ENCODE measurements around the gene AK6. TPM values are rescaled to one million over a fixed set of nuclear protein-coding genes. Genes with fewer than 3 reads are reported as not detected.

The AK6 gene
- total RNA-seq, 1 experiment from 2014 or later, result 40.8 TPM

- no peak overlapping the region for H3K27ac Mint-ChIP-seq
Measured at GRCh38 chr5:69309380-69309779, 59.9 kb downstream of the AK6 start.

More at GRCh38 chr5:69309380-69309779, 59.9 kb downstream of the AK6 start:
- Histone ChIP-seq H3K4me1 (ENCODE audit: insufficient read depth, low read length) (no peaks in the 10 kb centered on the region), H3K27ac (ENCODE audit: insufficient read length, low read depth, low read length) (no peak overlapping the region), H2AK5ac (ENCODE audit: insufficient read length, low read length) (no peak overlapping the region), H3K56ac (ENCODE audit: insufficient read length, low read depth, low read length) (no peak overlapping the region), H3T11ph (ENCODE audit: low read length) (no peak overlapping the region), H2AFZ (ENCODE audit: low read length) (no peak overlapping the region), H2BK20ac (ENCODE audit: low read depth, low read length, poor library complexity, severe bottlenecking) (no peak overlapping the region), H3K9ac (ENCODE audit: extremely low read depth, insufficient read length, low read length) (no peak overlapping the region), H3K79me1 (ENCODE audit: insufficient read depth, low read depth, low read length, poor library complexity, severe bottlenecking) (no peaks in the 10 kb centered on the region), H3K14ac (ENCODE audit: insufficient read depth, low read length) (no peak overlapping the region), H3K4ac (ENCODE audit: low read depth, low read length) (no peak overlapping the region), H3K9me3 (ENCODE audit: control insufficient read depth, low read depth, low read length) (no peaks in the 10 kb centered on the region), H3K23ac (ENCODE audit: insufficient read length, low read depth, low read length) (no peak overlapping the region), H2BK120ac (ENCODE audit: low read depth, low read length, poor library complexity, severe bottlenecking) (no peak overlapping the region), H4K91ac (ENCODE audit: insufficient read length, low read depth, low read length) (no peak overlapping the region), H3K18ac (ENCODE audit: insufficient read length, low read depth, low read length) (no peak overlapping the region), H3K23me2 (ENCODE audit: insufficient read length, low read depth, low read length, poor library complexity, severe bottlenecking) (no peaks in the 10 kb centered on the region), H3K27me3 (ENCODE audit: insufficient read depth, low read length) (no peaks in the 10 kb centered on the region), H4K5ac (ENCODE audit: insufficient read length, low read depth, low read length) (no peak overlapping the region), H4K20me1 (ENCODE audit: control insufficient read depth, insufficient read depth, insufficient read length) (no peaks in the 10 kb centered on the region), H4K8ac (replicated peaks; ENCODE audit: insufficient read length, low read depth, low read length) (no peak overlapping the region), H2BK12ac (ENCODE audit: insufficient read length, low read depth, low read length) (no peak overlapping the region), H2BK15ac (ENCODE audit: low read depth, low read length) (no peak overlapping the region), H2BK5ac (ENCODE audit: insufficient read length, low read length) (no peak overlapping the region), H3K79me2 (ENCODE audit: insufficient read depth, low read length) (no peaks in the 10 kb centered on the region), H3K4me2 (ENCODE audit: insufficient read depth, insufficient read length, low read length) (no peak overlapping the region)
- H3K4me1 Mint-ChIP-seq, result peaks cover 0 to 9% of the 10 kb centered on the region in 2 experiments; a peak in 1 of 4 replicates
- no peak for TF ChIP-seq CTCF (conservative IDR thresholded peaks at IDR 0.05)
- no CpG with 5 or more reads among the region's 5 CpGs for WGBS (ENCODE audit: extremely low coverage, insufficient read length, low lambda C conversion rate)
- H3K27me3 Mint-ChIP-seq (ENCODE audit: low read depth), result no peaks in the 10 kb centered on the region
- DNase-seq, result no peak
- peaks cover 19% of the 10 kb centered on the region in 2 experiments for H3K9me3 Mint-ChIP-seq
- no peak overlapping the region for H3K4me3 Mint-ChIP-seq
- peaks cover 9 to 23% (median 12%) of the 10 kb centered on the region in 3 experiments for H3K36me3 Mint-ChIP-seq (ENCODE audit: insufficient read depth in 1 of 3, low read depth in 3 of 3)
